GM12892 (cell line): ENCODE data around the gene INPP5A.

ENCODE experiments used
- DNase-seq: peaks from one replicate; pipeline ENCODE4 v3.0.0; 2011; ENCODE audit not compliant: insufficient read length
- FAIRE-seq: peaks from 2 replicates; lab custom pipeline; 2011; peaks lifted over from hg19 to GRCh38; lab: Jason Lieb, UNC
- POLR2A ChIP-seq: IDR thresholded peaks from 2 replicates; pipeline ENCODE4 v1.6.1; 2011; ENCODE audit warnings: low read depth, low read length, control low read depth
- POLR2AphosphoS5 ChIP-seq: IDR thresholded peaks from 2 replicates; pipeline ENCODE4 v1.6.1; 2011; ENCODE audit warnings: low read depth, low read length, control low read depth
- TAF1 ChIP-seq: IDR thresholded peaks from 2 replicates; pipeline ENCODE4 v1.6.1; 2011; ENCODE audit warnings: low read depth, mild to moderate bottlenecking, control low read depth, low read length, borderline replicate concordance

INPP5A gene

DNA sequence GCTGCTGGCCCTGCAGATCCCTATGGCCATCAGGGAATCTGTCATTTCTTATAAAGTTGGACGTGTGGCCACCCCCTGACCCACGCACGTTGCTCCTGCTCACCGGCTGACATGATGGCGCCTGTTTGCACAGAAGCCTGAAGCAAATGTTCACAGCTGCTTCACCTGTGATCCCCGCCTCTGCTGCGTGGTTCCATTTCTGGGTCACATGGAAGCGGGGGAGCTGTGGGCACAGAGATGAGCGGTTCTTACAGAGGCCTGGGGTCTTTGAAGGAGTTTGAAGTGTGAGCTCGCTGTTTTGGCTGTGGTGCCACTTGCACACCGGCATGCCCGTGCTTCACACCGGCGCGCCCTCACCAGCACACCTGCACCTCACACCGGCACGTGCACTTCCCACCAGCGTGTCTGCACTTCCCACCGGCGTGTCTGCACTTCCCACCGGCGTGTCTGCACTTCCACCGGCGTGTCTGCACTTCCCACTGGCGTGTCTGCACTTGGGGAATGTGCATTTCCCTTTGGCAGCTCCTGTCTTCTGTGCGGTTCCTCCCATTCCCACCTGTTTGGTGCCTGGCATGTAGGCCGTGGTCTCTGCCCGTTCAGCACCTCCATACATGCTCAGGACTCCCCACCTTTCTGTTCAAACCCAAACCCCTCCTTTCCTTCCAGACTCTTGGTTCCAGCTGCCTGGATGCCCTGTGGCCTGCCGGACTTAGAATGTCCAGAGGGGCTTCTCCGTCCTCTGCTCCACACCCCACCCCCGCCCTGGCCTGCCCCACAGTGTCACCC is 86.7 kb downstream of the INPP5A start:
- FAIRE-seq (no peak), DNase-seq (no peak)
- TF ChIP-seq TAF1 (no peak), POLR2A (no peak), POLR2AphosphoS5 (no peak)

DNA sequence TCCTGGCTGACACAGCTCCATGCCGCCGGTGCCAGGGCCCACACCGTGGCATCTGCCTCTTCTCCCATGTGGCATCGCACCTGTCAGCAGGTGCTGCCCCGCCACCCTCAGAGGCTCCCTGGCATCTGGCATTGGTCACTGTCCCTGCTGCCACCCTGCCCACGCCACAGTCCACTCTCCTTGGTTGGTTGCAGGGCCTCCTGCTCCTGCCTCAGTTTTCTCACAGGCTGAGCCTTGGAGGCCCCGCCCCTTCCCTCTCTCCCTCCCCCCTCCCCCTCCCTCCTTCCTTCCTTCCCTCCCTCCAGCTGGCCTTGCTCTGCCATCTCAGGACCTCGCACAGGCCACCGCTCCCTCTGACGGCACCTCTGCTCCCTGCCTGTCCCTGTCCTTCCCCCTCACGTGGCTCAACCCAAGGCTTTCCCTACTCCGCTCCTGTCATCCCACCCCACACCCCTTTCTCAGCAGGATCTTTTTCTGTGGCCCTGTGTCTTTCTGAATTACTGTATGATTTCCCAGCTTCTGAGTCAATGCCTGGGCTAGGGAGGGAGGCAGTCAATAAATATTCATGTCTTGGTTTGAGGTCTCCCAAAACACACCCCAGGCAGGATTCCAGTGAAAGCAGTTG is 87.4 kb downstream of the INPP5A start:
- no peak for DNase-seq
- FAIRE-seq = no peak
- no peak for TF ChIP-seq POLR2A

DNA sequence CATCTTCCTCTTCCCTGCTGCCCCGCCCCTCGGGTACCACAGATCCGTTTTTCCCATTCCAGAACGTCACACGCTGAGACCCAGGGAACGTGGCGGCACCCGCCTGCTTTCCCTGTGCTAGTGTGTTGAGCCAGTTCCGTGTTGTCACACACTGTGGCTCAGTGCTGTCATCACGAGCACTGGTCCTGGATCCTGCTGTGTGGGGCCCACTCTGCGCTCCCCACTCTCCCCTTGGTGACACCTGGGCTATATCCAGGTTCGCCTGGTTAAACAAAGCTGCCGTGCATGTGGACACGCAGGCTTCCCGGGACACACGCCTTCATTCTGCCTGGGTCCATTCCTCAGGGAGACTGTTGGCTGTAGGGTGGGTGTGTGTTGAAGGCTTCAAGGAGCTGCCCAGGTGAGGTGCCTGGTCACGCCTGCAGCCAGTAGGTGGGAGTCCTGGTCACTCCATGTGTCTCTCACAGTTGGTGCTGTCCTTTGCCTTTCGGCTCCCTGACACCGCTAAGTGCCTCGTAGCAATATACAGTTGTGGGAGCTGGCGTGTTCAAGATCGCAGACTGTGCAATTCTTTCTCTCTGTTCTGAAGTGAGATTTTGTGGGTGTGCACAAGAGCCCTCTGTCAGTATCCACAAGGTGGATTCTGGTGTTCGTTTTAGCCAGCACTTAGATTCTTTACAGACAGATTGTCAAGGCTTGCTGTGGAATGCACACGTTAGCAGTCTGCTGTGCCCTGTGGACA is 88.6 kb downstream of the INPP5A start:
- DNase-seq = no peak
- TF ChIP-seq POLR2A (no peak), TAF1 (no peak), POLR2AphosphoS5 (no peak)
- no peak for FAIRE-seq

DNA sequence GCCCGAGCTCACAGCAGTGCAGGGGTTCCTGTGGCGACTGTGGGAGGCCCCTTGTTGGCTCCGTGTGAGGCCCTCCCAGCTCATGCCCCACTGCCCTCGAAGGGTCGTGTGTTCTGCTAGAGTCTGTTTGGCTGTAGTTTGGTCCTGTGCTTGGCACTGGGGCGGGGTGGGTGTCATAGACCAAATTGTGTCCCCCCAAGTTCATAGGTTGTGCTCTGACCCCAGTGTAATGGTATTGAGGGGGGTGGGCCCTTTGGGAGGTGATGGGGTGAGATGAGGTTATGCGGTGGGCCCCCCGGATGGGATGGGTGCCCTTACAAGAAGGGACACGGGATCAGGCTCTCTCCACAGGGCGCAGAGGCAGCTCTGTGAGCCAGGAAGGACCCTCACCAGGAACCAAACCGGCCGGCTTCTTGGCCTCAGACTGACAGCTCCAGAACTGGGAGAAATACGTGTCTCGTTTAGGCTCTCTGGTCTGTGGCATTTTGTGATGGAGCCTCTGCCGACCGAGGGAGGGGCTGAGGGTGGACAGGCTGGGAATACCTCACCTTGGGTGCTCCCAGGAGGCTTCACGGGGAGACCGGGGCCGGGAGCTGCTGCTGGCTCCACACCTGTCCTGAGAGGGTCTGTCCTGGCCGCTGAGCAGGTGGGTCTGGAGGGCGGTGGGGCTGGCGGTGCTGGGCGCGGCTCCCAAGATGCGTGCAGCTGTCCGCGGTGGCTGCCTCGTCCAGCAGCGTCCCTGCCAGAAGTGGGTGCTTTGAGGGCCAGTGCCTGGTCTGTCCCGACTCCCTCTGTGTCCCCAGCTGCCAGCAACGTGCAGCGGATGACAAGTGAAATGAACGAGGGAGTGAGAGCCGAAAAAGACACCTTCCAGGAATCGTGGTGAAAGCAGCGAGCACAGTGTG is 89.4 kb downstream of the INPP5A start:
- TF ChIP-seq POLR2AphosphoS5 = no peak
- TF ChIP-seq POLR2A = no peak
- no peak for TF ChIP-seq TAF1
- no peak for DNase-seq
- FAIRE-seq = no peak

DNA sequence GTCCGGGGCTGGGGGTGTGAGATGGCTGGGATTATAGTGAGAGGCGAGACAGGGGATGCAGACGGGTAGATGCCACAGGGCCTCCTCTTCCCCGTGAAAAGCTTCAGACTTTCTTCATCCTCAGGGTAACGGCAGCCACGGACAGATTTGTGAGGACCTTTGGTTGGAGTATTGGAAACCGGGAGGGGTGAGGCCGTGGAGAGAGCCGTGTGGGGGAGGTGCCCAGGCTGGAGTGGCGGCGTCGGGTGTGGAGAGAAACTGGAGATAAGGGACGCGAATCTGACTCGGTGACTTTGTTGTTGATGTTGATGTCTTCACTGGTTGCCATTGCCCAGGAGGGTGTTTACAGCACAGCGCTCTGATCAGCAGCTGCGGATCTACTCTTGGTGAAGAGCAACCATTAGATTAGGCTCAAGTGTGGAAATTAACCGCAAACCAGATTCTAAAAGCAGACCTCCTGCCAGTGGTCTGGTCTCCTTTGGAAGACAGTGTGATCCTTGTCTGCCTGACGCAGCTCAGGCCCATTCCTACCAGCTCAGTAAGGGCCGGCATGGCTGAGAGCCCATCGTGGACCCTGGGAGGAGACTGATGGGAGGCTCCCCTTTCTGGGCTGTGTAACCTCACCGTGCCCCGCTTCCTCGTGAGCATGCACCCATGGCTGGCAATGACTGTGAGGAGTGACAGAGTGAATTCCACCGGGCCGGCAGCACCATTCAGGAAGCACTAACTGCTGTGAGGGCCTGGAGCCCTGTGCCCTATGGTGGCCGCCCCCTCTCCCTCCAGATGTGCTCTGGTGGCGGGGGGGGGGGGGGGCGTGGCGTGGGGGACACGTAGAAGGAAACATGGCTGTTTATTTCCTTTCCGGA is 90.3 kb downstream of the INPP5A start:
- TF ChIP-seq POLR2A (no peak), POLR2AphosphoS5 (no peak), TAF1 (no peak)
- FAIRE-seq (no peak), DNase-seq (no peak)

DNA sequence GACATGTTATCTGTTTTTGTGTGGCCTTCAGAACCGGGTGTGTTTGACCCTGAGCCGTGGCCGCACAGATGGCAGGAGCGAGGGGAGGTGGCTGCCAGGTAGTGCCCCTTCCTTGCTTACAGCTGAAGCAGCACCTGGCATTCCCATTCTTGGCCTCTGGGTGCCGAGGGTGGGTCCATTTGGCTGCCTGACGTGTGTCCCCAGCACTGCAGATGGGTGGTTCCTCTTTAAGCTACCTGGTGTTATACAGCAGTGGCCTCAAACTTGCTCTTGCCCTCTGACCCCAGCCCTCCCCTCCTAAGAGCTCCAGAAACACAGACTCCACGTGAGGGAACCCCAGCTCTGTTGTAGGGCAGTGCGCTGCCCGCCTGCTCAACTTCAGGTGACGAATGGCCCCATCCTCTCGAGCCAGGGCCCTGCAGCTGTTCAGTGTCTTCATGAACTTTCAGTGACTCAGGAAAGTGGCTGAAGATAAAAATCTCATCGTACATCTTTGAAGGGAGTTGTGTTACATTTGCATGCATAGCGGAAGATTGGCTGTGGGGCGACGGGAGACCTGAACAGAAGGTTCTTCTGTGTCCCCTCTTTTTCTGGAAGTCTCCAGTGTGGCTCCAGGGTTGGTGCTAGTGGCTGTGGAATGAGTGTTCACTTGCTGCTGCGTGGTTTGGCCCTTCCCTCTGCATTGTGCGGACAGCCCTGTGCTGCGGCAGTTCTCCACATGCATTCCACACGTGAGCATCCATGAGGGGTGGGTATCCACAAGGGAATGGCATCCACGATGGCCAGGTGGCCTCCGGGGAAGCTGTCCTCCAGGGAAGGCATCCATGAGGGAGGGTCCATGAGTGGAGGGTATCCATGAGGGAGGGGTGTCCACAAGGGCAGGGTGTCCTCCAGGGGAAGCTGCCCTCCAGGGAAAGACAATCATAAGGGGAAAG is 91.6 kb downstream of the INPP5A start:
- TF ChIP-seq TAF1 (no peak), POLR2AphosphoS5 (no peak), POLR2A (no peak)
- DNase-seq = no peak
- FAIRE-seq = no peak

DNA sequence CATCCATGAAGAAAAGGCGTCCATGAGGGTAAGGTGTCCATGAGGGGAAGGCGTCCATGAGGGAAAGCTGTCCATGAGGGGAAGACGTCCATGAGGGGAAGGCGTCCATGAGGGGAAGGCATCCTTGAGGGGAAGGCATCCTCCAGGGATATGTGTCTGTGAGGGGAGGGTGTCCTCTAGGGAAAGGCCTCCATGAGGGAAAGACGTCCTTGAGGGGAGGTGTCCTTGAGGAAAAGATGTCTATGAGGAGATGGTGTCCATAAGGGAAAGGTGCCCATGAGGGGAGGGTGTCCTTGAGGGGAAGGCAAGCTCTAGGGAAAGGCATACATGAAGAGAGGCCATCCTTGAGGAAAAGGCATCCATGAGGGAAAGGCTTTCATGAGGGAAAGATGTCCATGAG is 92.6 kb downstream of the INPP5A start:
- DNase-seq = no peak
- no peak for TF ChIP-seq POLR2AphosphoS5
- TF ChIP-seq POLR2A = no peak
- FAIRE-seq = no peak

DNA sequence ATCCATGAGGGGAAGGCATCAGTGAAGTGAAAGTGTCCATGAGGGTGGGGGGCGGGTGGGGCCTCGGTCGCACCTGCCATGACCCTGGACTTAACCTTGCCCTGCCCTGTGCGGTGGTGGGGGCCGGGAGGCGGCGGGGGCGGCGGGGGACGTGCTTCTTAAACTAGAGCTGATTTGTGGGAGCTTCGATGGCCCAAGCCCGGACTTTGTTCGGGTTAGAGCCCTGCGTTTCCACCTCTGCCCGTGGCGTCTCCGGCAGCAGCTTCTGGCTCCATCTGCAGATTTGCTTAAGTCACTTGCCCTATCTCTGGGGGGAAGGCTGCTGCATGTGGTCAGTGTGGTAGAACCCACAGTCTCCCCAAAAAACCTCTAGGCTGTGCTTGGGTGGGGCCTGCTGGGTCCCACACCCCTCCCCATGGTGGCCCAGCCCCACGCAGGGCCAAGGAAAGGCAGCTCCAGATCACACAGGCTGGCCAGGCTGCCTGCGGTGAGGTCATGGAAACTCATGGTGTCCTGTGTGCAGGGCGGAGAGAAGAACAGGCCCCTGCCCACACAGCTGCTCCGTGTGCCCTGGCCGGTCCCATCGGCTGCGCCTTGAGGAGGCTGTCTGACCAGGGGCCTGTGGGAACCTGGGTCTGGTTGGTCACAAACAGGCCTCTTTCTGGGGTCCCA is 93.2 kb downstream of the INPP5A start:
- FAIRE-seq (no peak), DNase-seq (no peak)
- no peak for TF ChIP-seq POLR2A
- TF ChIP-seq POLR2AphosphoS5 = no peak
- no peak for TF ChIP-seq TAF1

DNA sequence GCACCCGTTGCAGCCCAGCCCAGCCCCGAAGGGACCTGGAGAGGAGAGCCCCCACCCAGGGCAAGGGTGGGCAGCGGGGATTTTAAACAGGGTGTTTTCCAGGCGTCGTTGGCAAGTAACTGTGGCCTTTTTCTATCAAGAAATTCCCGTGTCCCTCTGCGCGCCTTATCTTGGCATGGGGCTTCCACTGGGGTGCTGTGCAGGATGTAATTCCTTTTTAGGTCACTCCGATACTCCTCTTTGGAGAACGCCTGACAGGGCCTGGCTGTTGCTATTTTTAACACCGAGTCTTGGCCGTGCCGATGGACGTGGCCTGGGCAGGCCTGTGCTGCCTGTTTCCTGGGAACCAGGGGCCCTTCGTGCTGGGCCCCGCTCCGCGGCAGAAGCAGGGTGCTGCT is 93.8 kb downstream of the INPP5A start:
- FAIRE-seq (no peak), DNase-seq (no peak)
- TF ChIP-seq TAF1 (no peak), POLR2AphosphoS5 (no peak), POLR2A (no peak)
